ENCODE measurements around the gene ENG. TPM values are rescaled to one million over a fixed set of nuclear protein-coding genes. Genes with fewer than 3 reads are reported as not detected.

The ENG gene
- total and polyA plus RNA-seq, 2 of the 8 experiments (the other 6 are each of a cell fraction or from before 2014, with no cell fraction given): 1.8 to 4.4 TPM

- TF ChIP-seq NRF1 (IDR thresholded peaks at IDR 0.05; ENCODE audit: low read depth, low read length) (no peak), CTBP2 (IDR thresholded peaks at IDR 0.05; ENCODE audit: borderline replicate concordance, insufficient read depth, insufficient read length, low read length) (no peak)
These were observed 31.2 kb upstream of the ENG start (continued) for GRCh38 chr9:127885508-127886281.
